ENCODE results near the gene FAM25A.
"Not testable (repeated sequence)": the region's sequence is repeated elsewhere in the genome, so short reads cannot be mapped to it uniquely, and the experiment has no call there.

FAM25A gene

DNA sequence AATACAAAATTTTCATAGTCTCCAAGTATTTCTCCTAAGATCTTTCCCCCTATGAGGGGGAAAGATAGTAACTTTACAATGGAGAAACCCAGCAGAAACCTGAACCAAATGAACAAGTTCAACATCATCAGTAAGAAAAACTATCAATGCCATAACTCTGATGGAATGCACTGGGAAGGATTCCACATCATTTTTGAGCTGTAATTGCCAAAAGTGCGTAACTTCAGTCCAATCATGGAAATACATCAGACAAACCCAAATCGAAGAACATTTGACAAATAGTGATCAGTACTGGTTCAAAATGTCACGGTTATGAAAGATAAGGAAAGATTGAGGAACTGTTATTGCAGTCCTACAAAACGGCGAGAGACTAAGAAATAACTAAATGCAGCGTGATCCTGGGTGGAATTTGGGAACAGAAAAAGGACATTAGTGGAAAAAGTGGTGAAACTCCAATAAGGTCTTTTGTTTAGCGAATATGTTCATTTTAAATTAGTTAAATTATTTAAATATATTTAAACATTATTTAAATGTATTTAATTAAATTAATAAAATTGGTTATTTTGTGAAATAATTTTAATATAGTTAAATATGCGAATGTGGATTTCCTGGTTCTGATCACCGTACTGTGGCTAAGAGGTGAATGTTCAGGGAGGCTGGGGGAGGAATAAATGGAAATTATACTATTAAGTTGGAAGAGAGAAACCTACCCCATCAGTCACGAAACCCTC is 4.9 kb upstream of the FAM25A start:
- not testable (repeated sequence) for DNase-seq

DNA sequence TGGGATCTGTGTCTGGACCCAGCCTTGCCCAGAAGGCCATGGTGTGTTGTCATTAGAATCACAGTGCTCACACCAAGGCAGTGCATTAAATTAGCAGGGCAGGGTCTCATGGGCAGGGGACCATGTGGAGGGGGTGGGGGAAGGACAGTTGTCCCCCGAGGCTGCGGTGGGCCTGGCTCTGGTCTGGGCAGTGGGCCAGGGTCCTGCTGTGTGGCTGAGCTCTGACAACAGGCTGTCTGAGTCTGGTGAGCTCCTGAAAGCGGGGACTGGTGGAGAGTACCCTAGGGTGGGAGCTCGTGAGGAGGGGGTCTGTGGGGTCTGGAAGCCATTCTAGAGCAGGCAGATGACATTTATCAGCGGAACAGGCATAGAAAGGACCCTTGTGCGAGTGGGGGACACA is 2.0 kb upstream of the FAM25A start:
- DNase-seq: not testable (repeated sequence)

DNA sequence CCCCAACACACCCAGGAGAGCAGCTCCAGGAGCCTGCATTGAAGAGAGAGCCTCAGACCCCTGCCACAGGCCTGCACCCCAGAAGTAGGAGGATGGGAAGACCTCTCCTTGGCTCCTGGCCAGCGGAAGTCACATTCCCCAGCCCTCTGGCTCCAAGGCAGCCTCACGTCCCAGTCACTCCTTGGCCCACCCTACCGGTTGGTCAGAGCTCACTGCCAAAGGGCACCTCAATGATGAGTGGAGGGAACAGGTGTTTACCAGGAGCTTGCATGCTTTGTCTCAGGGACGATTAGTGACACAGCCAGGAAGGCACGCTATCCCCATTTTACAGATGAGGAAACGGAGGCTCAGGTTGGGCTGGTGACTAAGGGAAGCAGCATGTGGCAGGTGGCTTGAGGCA is 1.0 kb upstream of the FAM25A start:
- DNase-seq: not testable (repeated sequence)

DNA sequence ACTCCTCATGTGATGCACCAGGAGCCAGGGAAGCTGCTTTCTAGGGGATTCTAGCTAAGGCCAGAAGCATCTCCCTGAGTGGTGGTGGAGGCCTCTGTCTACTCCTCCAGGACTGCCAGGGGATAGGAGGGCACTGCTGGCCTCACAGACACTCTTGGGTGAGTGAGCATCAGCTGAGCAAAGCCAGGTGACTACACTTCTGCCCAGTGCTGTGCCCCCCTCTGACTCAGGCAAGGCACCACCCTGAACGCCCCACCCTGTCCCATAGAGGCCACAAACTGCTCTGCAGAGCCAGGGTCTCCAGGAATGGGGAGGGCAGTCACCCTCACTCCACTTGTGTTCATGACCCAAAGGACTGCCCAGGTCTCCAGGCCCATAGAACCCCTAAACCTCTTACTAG is 590 bp upstream of the FAM25A start:
- not testable (repeated sequence) for DNase-seq

DNA sequence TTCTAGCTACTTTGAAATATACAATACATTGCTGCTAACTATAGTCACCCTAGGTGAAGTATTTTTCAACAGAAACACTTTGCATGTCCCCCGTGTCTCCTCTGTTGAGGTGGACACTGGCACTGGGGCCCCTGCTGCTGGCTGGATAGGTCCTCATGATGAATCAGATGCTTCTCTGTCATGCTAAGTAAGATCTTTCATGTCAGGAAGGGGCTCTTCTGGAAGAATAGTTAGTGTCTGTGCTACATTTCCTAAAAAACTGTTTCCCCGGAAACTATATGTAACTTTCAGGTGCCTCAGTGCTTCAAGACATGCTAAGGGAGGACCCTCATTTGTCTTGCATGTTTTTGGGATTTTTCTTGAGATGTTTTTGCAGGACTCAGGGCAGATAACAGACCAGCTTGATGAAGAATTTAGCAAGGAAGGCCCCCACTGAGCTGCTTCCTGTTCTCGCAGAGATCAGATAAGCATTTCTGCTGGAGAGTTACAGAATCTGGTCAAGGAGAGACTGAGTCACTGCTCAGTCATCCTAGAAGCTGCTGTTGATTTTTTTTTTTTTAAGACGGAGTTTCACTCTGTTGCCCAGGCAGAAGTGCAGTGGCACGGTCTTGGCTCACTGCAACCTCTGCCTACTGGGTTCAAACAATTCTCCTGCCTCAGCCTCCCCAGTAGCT is 5.3 kb downstream of the FAM25A start:
- DNase-seq: peak; percentile 47

DNA sequence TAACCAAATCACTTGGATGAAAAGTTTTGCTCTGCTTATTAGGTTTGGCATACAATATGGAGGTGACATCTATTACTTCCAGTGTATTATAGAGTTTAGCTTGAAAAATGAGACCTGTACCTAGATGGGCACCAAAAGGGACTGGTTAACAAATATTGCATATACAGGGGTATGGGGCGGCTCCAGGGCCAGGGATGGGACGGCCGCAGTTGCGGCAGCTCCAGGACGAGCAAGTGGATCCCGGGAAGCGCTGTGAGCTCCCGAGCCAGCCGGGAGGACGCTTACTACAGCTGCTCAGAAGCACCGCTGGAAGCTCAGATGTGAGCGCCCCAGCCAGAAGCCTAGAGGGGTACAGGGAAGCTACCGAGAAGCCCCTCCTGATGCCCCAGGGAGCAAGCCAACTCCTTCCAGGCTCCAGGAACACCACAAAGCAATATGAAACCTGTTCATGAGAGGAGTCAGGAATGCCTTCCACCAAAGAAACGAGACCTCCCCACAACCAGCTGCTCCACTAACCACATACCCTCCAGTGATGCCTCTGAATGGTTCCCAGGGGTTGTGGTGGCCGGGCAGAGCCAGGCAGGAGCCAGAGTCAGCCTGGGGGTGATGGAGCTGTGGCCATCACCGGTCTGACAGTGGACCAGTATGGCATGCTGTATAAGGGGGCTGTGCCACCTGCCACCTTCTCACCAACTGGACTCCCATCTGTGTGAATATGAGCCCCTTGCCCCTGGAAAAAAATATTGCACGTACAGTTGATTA is 6.8 kb downstream of the FAM25A start:
- DNase-seq: not testable (repeated sequence)

DNA sequence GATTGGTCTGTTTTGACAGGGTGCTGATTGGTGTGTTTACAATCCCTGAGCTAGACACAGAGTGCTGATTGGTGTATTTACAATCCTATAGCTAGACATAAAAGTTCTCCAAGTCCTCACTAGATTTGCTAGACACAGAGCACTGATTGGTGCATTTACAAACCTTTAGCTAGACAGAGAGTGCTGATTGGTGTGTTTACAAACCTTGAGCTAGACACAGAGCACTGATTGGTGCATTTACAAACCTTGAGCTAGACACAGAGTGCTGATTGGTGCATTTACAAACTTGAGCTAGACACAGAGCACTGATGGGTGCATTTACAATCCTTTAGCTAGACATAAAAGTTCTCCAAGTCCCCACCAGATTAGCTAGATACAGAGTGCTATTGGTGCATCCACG is 10.3 kb downstream of the FAM25A start:
- not testable (repeated sequence) for DNase-seq

DNA sequence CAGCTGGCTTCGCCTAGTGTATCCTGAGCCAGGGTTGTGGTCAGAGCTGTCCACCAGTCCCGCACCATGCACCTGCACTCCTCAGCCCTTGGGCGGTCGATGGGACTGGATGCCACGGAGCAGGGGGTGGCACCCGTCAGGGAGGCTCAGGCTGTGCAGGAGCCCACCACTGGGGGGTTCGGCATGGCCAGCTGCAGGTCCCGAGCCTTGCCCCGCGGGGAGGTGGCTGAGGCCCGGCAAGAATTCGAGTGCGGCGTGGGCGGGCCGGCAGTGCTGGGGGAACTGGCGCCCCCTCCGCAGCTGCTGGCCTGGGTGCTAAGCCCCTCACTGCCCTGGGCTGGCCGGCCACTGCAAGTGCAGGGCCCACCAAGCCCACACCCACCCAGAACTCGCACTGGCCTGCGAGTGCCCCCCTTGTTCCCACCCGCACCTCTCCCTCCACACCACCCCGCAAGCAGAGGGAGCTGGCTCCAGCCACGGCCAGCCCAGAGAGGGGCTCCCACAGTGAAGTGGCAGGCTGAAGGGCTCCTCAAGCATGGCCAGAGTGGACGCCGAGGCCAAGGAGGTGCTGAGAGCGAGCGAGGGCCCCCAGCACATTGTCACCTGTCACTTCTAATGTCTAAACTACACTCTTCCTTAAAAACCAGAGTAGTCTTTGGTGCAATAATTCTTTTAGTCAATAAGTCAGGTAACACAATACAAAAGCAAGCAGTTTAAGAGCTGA is 11.0 kb downstream of the FAM25A start:
- DNase-seq: no peak

DNA sequence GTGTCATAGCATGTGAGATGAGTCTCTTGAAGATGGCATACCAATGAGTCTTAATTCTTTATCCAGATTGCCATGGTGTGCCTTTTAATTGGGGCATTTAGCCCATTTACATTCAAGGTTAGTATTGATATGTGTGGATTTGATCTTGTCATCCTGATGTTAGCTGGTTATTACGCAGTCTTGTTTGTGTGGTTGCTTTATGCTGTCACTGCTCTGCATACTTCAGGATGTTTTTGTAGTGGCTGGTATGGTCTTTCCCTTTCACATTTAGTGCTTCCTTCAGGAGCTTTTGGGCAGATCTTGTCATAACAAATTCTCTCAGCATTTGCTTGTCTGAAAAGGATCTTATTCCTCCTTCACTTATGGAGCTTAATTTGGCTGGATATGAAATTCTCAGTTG is 16.5 kb downstream of the FAM25A start:
- DNase-seq: no peak

DNA sequence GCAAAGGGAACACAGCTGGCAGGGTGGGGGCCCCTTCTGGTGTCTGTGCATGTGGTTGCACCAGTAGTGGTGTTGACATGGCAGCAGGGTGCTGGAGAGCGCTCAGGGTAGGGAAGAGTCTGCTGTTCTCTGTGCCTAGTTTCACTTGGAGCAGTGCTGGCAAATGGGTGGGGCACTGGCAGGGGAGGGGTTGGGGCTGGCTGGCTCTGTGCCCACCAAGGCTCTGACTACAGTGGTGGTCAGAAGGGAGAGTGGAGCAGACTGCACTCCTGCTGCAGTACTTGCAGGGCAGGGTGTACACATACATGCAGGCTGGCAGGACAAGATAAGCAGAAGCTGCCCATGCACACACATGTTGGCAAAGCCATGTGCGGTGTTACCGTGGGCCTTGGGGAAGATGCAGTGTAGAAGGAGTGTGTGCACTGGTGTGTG is 18.2 kb downstream of the FAM25A start:
- no peak for DNase-seq

DNA sequence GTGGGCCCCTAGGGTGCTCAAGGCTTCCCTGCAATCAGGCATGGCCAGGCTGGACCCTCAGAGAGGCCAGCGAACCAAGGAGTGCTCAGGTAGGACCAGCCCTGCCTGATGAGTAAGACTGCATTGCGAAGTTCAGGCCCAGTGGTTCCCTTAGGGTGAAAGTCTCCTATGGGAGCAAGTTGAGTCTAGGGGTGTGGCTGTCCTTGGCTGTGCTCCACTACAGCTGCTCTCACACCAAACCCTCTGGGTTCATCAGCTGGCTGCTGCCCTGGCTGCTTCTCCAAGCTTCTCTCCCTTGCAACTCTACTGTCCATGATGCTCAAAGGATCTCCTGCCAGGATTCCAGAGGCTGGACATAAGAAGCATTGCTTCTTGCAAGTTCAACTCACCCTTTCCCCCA is 18.7 kb downstream of the FAM25A start:
- no peak for DNase-seq

DNA sequence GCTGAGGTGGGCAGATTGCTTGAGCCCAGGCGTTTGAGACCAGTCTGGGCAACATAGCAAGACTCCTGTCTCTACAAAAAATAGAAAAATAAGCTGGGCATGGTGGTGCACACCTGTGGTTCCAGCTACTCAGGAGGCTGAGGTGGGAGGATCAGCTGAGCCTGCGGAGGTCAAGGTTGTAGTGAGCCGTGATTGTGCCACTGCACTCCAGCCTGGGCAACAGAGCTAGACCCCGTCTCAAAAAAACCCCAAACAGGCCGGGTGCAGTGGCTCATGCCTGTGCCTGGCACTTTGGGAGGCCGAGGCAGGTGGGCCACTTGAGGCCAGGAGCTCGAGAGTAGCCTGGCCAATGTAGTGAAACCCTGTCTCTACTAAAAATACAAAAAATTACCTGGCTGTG is 23.5 kb downstream of the FAM25A start:
- not testable (repeated sequence) for DNase-seq

DNA sequence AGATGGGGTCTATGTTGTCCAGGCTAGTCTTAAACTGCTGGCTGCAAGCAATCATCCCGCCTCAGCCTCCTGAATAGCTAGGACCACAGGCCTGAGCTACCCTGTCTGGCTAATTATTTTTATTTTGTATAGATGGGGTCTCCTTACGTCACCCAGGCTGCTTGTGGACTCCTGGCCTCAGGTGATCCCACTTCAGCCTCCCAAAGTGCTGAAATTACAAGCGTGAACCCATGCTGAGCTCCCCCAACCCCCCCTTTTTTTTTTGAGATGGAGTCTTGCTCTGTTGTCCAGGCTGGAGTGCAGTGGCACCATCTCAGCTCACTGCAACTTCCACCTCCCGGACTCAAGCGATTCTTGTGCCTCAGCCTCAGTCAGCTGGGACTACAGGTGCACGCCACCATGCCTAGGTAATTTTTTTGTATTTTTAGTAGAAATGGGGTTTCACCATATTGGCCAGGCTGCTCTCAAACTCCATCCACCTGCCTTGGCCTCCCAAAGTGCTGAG is 25.4 kb downstream of the FAM25A start:
- DNase-seq: no peak

DNA sequence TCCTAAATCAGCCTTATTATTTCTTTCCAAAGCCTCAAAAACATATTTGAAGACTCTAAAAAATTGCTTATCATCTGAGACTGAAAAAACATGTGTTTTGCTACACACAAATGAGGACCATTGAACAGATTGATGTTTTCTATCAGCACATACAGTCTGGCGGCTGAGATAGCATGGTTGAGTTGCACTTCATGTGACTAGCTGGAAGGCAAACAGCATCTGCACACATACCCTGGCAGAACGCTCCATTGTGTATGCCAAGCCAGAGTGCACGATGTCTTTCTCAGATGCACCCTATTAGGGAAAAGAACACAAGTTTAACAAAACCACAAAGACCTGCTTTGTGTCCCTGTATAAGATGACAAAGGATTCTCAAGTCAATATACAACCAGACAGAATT is 33.0 kb downstream of the FAM25A start:
- no peak for DNase-seq

DNA sequence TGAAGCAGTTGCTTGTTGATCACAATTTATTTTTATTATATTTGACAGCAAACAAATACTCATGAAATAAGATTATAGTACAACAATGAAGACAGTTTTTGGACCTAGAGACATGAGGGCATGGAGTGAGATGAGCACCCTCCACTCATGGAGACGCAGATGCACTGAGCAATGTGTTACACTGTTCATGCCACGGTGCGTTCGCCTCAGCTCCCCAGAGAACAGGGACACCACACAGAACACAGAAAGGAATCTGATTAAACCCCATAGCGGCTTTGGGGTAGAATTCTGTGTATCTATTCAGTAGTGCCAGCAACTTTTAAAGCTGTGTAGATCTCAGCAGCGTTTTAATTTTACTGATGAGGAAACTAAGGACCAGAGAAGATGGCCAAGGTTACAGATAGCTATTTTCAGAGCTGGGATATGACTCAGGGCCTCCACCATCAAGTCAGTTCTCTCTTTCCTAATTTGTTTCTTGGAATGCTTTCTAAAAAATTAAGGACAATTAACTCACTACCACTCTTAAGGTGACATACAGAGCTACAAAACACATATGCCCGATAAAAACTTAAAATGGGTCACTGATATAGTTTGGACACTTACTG is 33.6 kb downstream of the FAM25A start:
- no peak for DNase-seq

DNA sequence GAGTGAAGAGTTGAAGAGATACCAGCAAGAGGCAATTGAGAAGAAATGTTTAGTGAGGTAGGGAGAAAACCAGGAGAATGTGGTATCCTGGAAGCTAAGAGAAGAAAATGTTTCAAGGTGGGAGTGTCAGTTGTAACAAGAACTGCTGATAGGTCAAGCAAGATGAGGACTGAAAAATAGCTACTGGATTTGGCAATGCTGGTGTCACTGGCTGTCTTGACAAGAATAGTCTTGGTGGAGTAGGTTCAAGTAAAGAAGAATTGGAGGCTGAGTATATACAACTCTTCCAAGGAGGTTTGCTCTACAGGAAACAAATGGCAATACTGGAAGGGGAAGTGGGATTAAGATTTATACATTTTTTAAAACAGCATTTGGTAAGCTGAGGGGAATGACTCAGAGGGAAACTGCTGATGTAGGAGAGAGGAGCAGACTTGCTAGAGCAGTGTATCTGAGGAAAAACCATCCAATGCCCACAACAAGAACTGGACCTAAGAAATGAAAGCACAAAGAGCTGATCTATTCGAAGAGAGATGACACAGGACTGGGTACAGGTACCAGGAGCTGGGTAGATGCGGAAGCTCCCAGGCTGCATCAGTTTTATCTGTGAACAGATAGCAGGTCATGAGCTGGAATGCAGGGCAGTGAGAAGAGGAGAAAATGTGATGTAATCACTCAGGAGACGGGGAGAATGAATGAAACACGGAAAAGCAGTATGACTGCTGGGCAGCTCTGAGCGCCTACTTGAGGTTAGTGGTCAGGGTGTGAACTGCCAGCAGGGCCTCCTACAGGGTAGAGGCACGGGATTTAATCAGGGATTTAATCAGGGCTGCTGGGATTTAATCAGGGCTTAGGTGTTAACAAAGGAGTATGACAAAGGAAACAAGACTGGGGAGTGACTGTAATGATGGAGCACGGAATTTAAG is 34.5 kb downstream of the FAM25A start:
- DNase-seq: peak; percentile 18

DNA sequence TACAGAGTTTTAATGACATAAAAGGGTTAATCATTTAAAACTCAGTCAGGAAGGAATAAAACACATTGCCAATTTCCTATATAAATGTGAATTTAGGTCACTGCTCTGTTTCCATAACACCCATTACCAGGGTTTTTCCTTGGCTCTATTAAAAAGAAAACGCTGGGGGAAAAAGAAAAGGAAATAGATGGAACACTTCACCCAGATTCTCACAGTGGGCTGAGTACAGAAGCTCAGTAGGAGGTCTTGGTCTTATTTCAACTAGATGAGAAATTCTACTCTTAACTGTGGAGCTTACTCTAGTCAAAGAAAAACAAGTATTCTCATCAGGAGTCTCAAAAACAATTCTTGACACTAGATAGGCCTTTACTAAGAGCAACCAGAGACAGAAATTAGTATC is 38.1 kb downstream of the FAM25A start:
- DNase-seq: no peak

DNA sequence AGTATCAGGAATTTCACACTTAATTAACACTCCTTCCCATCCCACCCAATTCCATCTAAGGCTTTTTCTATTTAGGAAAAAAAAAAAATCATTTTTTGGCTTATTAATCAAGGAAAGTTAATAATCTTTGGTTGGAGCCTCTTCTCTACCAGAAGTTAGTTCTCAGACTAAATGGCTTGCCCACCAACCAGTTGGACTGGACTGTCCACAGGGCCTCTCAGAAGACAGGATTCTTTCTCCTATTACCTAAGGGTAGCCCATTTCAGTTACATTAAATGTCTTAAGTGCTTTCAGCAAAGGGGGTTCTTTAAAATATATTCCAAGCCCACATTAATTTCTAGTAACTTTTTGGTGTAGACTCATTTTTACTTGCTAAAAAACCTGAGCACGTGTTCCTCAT is 39.3 kb downstream of the FAM25A start:
- DNase-seq: no peak

DNA sequence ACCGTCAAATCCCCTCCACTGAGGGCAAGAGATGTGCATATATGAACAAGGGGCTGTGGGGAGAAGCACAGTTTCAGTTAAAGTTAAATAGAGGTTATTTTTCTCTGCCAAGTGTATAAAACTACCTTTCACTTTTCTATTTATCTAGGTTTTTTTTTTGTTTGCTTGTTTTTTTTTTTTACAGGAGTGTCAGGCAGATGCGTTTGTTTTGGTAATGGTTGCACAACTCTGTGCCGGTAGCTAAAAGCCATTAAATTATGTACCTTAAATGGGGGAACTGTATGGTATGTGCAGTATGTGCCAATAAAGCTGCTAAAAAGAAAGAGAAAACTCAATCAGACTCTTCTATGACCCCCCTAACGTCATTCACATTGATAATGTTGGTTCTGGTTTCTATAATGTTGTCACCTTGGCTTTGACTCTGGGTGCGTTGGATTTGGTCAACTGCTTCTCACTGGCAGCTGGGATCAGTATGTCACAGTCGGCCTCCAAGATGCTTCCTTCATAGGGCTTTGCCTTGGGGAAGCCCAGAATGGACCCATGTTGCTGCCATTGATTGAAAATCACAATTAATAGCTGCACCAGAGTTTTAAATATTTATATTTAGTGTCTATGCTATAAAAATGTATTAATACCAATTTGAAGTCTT is 40.3 kb downstream of the FAM25A start:
- DNase-seq: no peak

DNA sequence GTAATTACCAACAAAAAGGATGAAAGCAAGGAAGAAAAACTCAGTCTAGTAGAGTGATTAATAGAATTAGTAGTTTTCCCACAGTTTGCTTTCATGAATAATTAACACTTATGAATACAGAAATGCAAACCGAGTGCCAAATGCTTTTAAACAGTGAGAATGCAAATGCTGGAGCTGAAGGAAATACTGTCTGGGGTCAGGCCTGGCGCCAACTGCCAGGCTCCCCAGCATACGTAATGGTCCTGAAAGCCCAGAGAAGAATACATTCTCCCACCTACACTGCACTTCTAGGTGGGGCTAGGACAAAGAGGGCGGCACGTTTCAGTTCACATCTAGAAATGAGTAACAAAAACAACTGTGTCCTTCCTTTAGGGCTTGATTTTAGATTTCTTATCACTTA is 44.6 kb downstream of the FAM25A start:
- DNase-seq: no peak

DNA sequence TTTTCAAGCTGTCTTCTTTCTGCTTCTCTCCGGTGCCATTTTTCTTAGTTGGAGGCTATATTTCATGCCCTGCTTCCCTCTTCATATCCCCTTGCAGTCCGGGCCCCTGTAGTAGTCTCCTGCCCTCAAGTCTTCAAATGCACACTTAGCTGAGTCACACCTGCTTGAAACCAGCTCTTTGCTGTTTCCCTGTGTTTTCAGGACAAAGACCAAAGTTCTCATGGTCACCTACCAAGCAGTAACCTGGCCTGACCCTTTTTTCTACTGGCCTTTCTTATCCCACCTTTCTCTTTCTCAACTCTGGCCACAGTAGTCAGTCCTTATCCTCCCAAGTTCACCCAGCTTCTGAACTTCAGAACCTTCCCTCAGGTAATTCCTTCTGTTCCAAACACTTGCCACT is 46.1 kb downstream of the FAM25A start:
- DNase-seq: no peak

Measured in stimulated activated CD4-positive, alpha-beta T cell treated with anti-CD3 and anti-CD28 coated beads, Interleukin-15, amount 100 ng/mL, for 24 hours (primary cell).